K562 (cell line): ENCODE results near the gene TPRG1L. TPM values are rescaled to one million over a fixed set of nuclear protein-coding genes. Genes with fewer than 3 reads are reported as not detected.

Experiments used
- ATAC-seq: fragments of 200-7000 bp; cut with Tn5 transposase; 3 replicates; pipeline ENCODE4 v1.9.1; 2020; ENCODE audit warnings: moderate library complexity
- BruUV-seq: library from RNA; stranded (reverse); fragments of 400-500 nt; replicated peaks from 2 replicates; lab custom pipeline; 2021; lab: Mats Ljungman, UMichigan
- CTCF ChIA-PET: fragments of 300-600 bp; formaldehyde crosslinking; extraction: SDS; loops from one replicate; lab custom pipeline; 2021; ENCODE audit warnings: low intra/inter-chr PET ratio; lab: Yijun Ruan, JAX
- POLR2A ChIA-PET: fragments of 300-600, 350-650 bp; sonication (Branson Sonifier 250); formaldehyde crosslinking; extraction: SDS; loops from one replicate; lab custom pipeline; 2021; ENCODE audit warnings: antibody characterized with exemption, inconsistent platforms; lab: Yijun Ruan, JAX
- DNase-seq, 4 experiments: peaks; one replicate each; pipeline versions ENCODE4 v3.0.0 to v3.0.0-alpha.2; 2011 to 2018; ENCODE audit warnings: low spot score in 3 of 4, mixed read lengths in 3 of 4; ENCODE audit errors: extremely low read depth in 1 of 4
- FAIRE-seq: peaks from 2 replicates; lab custom pipeline; 2011; peaks lifted over from hg19 to GRCh38; lab: Jason Lieb, UNC
- H2AFZ ChIP-seq: 2 replicates; pipeline ENCODE4 v1.6.0; 2011; ENCODE audit warnings: low read depth, low read length, control low read depth, inconsistent platforms
- H3K27ac ChIP-seq: fragments of 200-600 bp; 3 replicates; pipeline ENCODE4 v1.8.0; 2011; ENCODE audit warnings: low read depth, mild to moderate bottlenecking, control low read depth, inconsistent platforms, low read length, moderate library complexity, mixed read lengths; ENCODE audit errors: extremely low read depth
- H3K27me3 ChIP-seq, 2 experiments: fragments of 300-600 bp in 1 of 2; 2 replicates in 1 of 2; 3 replicates in 1 of 2; pipeline versions ENCODE4 v1.6.0 to v1.8.0; 2011; ENCODE audit warnings: inconsistent platforms in 2 of 2, low read length in 2 of 2, mild to moderate bottlenecking in 1 of 2, mixed read lengths in 1 of 2, moderate library complexity in 1 of 2; ENCODE audit not compliant: control insufficient read depth in 2 of 2, insufficient read depth in 2 of 2
- H3K36me3 ChIP-seq: fragments of 300-600 bp; 3 replicates; pipeline ENCODE4 v1.8.0; 2011; ENCODE audit warnings: mild to moderate bottlenecking, low read length, inconsistent platforms; ENCODE audit not compliant: control insufficient read depth, insufficient read depth
- H3K4me1 ChIP-seq, 2 experiments: fragments of 200-600 bp in 1 of 2; replicated peaks in 1 of 2; 2 replicates in 1 of 2; 3 replicates in 1 of 2; pipeline versions ENCODE4 v1.5.1 to v1.8.0; 2011; ENCODE audit warnings: inconsistent platforms in 2 of 2, low read length in 2 of 2, mild to moderate bottlenecking in 1 of 2, mixed read lengths in 1 of 2, moderate library complexity in 1 of 2; ENCODE audit not compliant: control insufficient read depth in 2 of 2, insufficient read depth in 2 of 2
- H3K4me2 ChIP-seq: 2 replicates; pipeline ENCODE4 v1.6.1; 2011; ENCODE audit warnings: low read length, control low read depth, inconsistent platforms, mixed read lengths; ENCODE audit not compliant: insufficient read depth
- H3K4me3 ChIP-seq: fragments of 200-600 bp; sonication (generic), shearing (Covaris generic); 2 replicates; pipeline ENCODE4 v1.5.1; 2016; ENCODE audit warnings: control low read depth, inconsistent platforms
- H3K79me2 ChIP-seq: fragments of 200-600 bp; 3 replicates; pipeline ENCODE4 v1.8.0; 2011; ENCODE audit warnings: low read length, inconsistent platforms; ENCODE audit not compliant: control insufficient read depth, insufficient read depth
- H3K9ac ChIP-seq, 2 experiments: 2 replicates each; pipeline versions ENCODE4 v1.6.0 to v1.6.1; 2011; ENCODE audit warnings: low read depth in 2 of 2, low read length in 2 of 2, control low read depth in 1 of 2, inconsistent platforms in 1 of 2, mild to moderate bottlenecking in 1 of 2, mixed read lengths in 1 of 2; ENCODE audit not compliant: insufficient read depth in 1 of 2
- H3K9me1 ChIP-seq: one replicate; pipeline ENCODE4 v1.6.0; 2011; ENCODE audit warnings: inconsistent platforms, mild to moderate bottlenecking, low read length, moderate library complexity; ENCODE audit not compliant: control insufficient read depth, insufficient read depth
- H3K9me3 ChIP-seq: replicated peaks from 2 replicates; pipeline ENCODE4 v1.5.1; 2011; ENCODE audit warnings: low read depth, low read length, inconsistent platforms; ENCODE audit not compliant: control insufficient read depth, insufficient read depth
- H4K20me1 ChIP-seq: replicated peaks from 2 replicates; pipeline ENCODE4 v1.6.1; 2011; ENCODE audit warnings: low read length, inconsistent platforms, mixed read lengths; ENCODE audit not compliant: control insufficient read depth, insufficient read depth
- BRCA1 ChIP-seq, 2 experiments: fragments of 450-650 bp in 1 of 2; sonication (generic) in 1 of 2; formaldehyde crosslinking in 1 of 2; IDR thresholded peaks; 2 replicates each; pipeline versions ENCODE4 v1.5.0 to v1.6.1; 2017 to 2020; ENCODE audit warnings: mild to moderate bottlenecking in 1 of 2, missing genetic modification reagents in 1 of 2
- BRD9 ChIP-seq: fragments of 450-650 bp; IDR thresholded peaks from 2 replicates; pipeline ENCODE4 v1.6.1; 2018; ENCODE audit warnings: low read depth; ENCODE audit not compliant: partially characterized antibody
- CREB1 ChIP-seq, 2 experiments: sonication (generic) in 1 of 2; formaldehyde crosslinking in 1 of 2; IDR thresholded peaks; 2 replicates each; pipeline versions ENCODE4 v1.6.1 to v1.8.0; 2012 to 2022; ENCODE audit warnings: inconsistent platforms in 1 of 2, mild to moderate bottlenecking in 1 of 2, missing genetic modification reagents in 1 of 2, moderate library complexity in 1 of 2
- MAFF ChIP-seq: IDR thresholded peaks from 2 replicates; pipeline ENCODE4 v1.6.1; 2012; ENCODE audit warnings: low read length, improper control_type of control experiment
- MGA ChIP-seq: fragments of 450-650 bp; IDR thresholded peaks from 2 replicates; pipeline ENCODE4 v1.6.1; 2016; ENCODE audit warnings: mild to moderate bottlenecking, moderate library complexity
- RNF2 ChIP-seq: sonication (generic); IDR thresholded peaks from 2 replicates; pipeline ENCODE4 v1.6.1; 2016
- SIRT6 ChIP-seq: IDR thresholded peaks from one replicate; pipeline ENCODE4 v1.6.1; 2012; ENCODE audit warnings: low read depth, mild to moderate bottlenecking, control low read depth, inconsistent platforms, low read length, moderate library complexity
- SNAPC5 ChIP-seq: fragments of 250-450 bp; sonication (Bioruptor Pico); IDR thresholded peaks from 2 replicates; pipeline ENCODE4 v1.8.0; 2021; ENCODE audit warnings: moderate library complexity, mild to moderate bottlenecking, inconsistent platforms
- ZNF121 ChIP-seq: sonication (generic); formaldehyde crosslinking; conservative IDR thresholded peaks from 2 replicates; pipeline ENCODE4 v1.8.0; 2022; ENCODE audit warnings: missing genetic modification reagents
- WGBS: fragments of 100-300 bp; shearing (Covaris generic); methylation state at CpG from one replicate; pipeline ENCODE4 v1.1.6; 2016; ENCODE audit warnings: low coverage, mixed read lengths; ENCODE audit not compliant: insufficient coverage; ENCODE audit errors: missing lambda C conversion rate; 5-methylcytosine and 5-hydroxymethylcytosine counted together
- in situ Hi-C: fragments of 300-500 bp; cut with MboI; formaldehyde crosslinking; loops from 4 replicates; pipeline ENCODE4 v1.15.0; 2018; ENCODE audit warnings: inconsistent platforms, mixed read lengths
- intact Hi-C: fragments of 100-400 bp; cut with micrococcal nuclease; formaldehyde crosslinking; loops from 2 replicates; pipeline ENCODE4 v1.14.2; 2022
- polyA plus RNA-seq, 8 experiments: library from polyadenylated mRNA; depleted of rRNA in 4 of 8; stranded (reverse) in 5 of 8; unstranded in 3 of 8; fragments of >200 nt; fragmentation: Nextera tagmentation in 2 of 8; fragmentation: Illumina TruSeq in 1 of 8; extraction: Ambion mirVana in 2 of 8; extraction: Trizol in 1 of 8; gene quantifications; 2 replicates each; pipeline versions ENCODE4 v1.2.1 to v1.2.3, GENCODE V29; 2011 to 2014; ENCODE audit warnings: inconsistent platforms in 1 of 8, missing spikeins in 1 of 8
- total RNA-seq, 7 experiments: library from RNA; depleted of rRNA in 6 of 7; stranded (reverse); fragments of >200 nt in 6 of 7; fragmentation: Illumina TruSeq in 2 of 7; extraction: Trizol in 2 of 7; gene quantifications; 2 replicates each; pipeline versions ENCODE4 v1.2.1 to v1.2.3, GENCODE V29; 2011 to 2021; ENCODE audit warnings: low replicate concordance in 1 of 7
- TF ChIP-seq, protein P1 (sequence below): fragments of 250-450 bp; sonication (Bioruptor Pico); IDR thresholded peaks from 2 replicates; pipeline ENCODE4 v1.4.0; 2020; ENCODE audit warnings: mild to moderate bottlenecking

TPRG1L gene
- total and polyA plus RNA-seq, 9 of the 15 experiments (the other 6 are each of a cell fraction or from before 2014, with no cell fraction given): 1.6 to 11.0 (median 6.2) TPM

- FAIRE-seq (no peak), DNase-seq (no peak), ATAC-seq (no peak)
- H3K27ac ChIP-seq: no peak overlapping the region
- H2AFZ ChIP-seq: no peak overlapping the region
- no peaks in the 10 kb centered on the region for H3K36me3 ChIP-seq
- WGBS: 14% methylated on average over 11 of the region's 11 CpGs
- no peaks in the 10 kb centered on the region for H3K79me2 ChIP-seq
- H3K4me1 ChIP-seq: peaks cover 3 to 67% of the 10 kb centered on the region in 2 experiments; a peak in 3 of 5 replicates
- CTCF ChIA-PET: no interaction called here
- peaks cover 4% of the 10 kb centered on the region for H3K9me1 ChIP-seq
- no peak overlapping the region for H3K9ac ChIP-seq
- peaks cover 40 to 74% of the 10 kb centered on the region in 2 experiments; a peak in 4 of 5 replicates for H3K27me3 ChIP-seq
- H3K4me2 ChIP-seq: no peak overlapping the region
- BruUV-seq: no TSS peak
- POLR2A ChIA-PET: no interaction called here
- H3K9me3 ChIP-seq: no peaks in the 10 kb centered on the region
- in situ Hi-C loops (no loop called here), intact Hi-C loops (no loop called here)
- peaks cover 55% of the 10 kb centered on the region for H4K20me1 ChIP-seq
- no peak overlapping the region for H3K4me3 ChIP-seq
- TF ChIP-seq RNF2: no peak
- TF ChIP-seq BRD9: no peak
- no peak for TF ChIP-seq BRCA1 (IDR thresholded peaks at IDR 0.05)
- TF ChIP-seq BRCA1 (CRISPR knock-in tag; IDR thresholded peaks at IDR 0.05): no peak
- TF ChIP-seq MGA: no peak
- TF ChIP-seq CREB1 (IDR thresholded peaks at IDR 0.05): no peak
- no peak for TF ChIP-seq CREB1 (CRISPR knock-in tag; IDR thresholded peaks at IDR 0.05)
- no peak for TF ChIP-seq SNAPC5 (CRISPR knock-in tag)
- TF ChIP-seq SIRT6: no peak
- no peak for TF ChIP-seq MAFF
- no peak for TF ChIP-seq ZNF121 (CRISPR knock-in tag)
- TF ChIP-seq, protein P1, sequence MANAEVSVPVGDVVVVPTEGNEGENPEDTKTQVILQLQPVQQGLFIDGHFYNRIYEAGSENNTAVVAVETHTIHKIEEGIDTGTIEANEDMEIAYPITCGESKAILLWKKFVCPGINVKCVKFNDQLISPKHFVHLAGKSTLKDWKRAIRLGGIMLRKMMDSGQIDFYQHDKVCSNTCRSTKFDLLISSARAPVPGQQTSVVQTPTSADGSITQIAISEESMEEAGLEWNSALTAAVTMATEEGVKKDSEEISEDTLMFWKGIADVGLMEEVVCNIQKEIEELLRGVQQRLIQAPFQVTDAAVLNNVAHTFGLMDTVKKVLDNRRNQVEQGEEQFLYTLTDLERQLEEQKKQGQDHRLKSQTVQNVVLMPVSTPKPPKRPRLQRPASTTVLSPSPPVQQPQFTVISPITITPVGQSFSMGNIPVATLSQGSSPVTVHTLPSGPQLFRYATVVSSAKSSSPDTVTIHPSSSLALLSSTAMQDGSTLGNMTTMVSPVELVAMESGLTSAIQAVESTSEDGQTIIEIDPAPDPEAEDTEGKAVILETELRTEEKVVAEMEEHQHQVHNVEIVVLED (CRISPR knock-in tag): no peak
Observed at GRCh38 chr1:3675436-3675835, 50.6 kb downstream of the TPRG1L start.
